GM13977 (cell line): ENCODE data around the gene RAB4A.

Experiments
- DNase-seq: peaks from one replicate; pipeline ENCODE4 v3.0.0; 2012; ENCODE audit warnings: low spot score
- in situ Hi-C: fragments of 300-500 bp; cut with MboI; formaldehyde crosslinking; loops from one replicate; pipeline ENCODE4 v1.12.0; 2022; ENCODE audit warnings: low sequenced_read_pairs, low pct_unique_long_range_greater_than_20kb, mixed read lengths, inconsistent platforms; ENCODE audit not compliant: unreplicated experiment
- TF ChIP-seq, protein P1 (sequence below): IDR thresholded peaks from 2 replicates; pipeline ENCODE4 v1.5.1; 2012; ENCODE audit warnings: mild to moderate bottlenecking, control low read depth; ENCODE audit not compliant: insufficient read depth; ENCODE audit errors: extremely low read depth, missing control alignments

The RAB4A gene

GRCh38 chr1:229281339-229281926 lies 10.5 kb downstream of the RAB4A start:
- in situ Hi-C loops = no loop called here
- TF ChIP-seq, protein P1, sequence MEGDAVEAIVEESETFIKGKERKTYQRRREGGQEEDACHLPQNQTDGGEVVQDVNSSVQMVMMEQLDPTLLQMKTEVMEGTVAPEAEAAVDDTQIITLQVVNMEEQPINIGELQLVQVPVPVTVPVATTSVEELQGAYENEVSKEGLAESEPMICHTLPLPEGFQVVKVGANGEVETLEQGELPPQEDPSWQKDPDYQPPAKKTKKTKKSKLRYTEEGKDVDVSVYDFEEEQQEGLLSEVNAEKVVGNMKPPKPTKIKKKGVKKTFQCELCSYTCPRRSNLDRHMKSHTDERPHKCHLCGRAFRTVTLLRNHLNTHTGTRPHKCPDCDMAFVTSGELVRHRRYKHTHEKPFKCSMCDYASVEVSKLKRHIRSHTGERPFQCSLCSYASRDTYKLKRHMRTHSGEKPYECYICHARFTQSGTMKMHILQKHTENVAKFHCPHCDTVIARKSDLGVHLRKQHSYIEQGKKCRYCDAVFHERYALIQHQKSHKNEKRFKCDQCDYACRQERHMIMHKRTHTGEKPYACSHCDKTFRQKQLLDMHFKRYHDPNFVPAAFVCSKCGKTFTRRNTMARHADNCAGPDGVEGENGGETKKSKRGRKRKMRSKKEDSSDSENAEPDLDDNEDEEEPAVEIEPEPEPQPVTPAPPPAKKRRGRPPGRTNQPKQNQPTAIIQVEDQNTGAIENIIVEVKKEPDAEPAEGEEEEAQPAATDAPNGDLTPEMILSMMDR = no peak
- no peak for DNase-seq

- TF ChIP-seq, protein P1 = no peak
- in situ Hi-C loops = no loop called here
Observed at GRCh38 chr1:229282295-229282823, 11.4 kb downstream of the RAB4A start.

DNA sequence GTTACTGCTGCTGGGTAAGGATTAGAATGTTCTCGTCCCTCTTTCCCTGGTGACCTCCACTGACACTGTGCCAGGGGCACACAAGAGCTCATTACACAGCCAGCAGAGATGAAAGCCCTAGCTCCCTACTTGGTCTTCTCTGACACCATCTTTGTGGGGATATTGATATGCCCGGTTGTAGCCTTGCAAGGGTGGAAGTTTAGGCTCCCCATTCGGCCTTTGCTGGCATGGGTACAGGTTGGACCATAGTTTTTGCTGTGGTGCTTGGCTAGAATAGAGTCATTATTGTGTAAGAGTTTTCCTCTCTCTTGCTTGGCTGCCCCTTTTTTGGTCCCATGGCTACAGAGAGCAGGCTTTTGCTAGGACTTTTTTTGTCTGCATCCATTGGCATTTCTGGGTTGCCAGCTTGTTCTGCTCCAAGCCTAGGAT lies 12.3 kb downstream of the RAB4A start:
- TF ChIP-seq, protein P1 = no peak
- in situ Hi-C loops = no loop called here
- DNase-seq = no peak

More at GRCh38 chr1:229282295-229282823, 11.4 kb downstream of the RAB4A start:
- DNase-seq = no peak

- TF ChIP-seq, protein P1 = no peak
- in situ Hi-C loops = no loop called here
- no peak for DNase-seq
Observed at GRCh38 chr1:229284887-229285286, 14.0 kb downstream of the RAB4A start.

DNA sequence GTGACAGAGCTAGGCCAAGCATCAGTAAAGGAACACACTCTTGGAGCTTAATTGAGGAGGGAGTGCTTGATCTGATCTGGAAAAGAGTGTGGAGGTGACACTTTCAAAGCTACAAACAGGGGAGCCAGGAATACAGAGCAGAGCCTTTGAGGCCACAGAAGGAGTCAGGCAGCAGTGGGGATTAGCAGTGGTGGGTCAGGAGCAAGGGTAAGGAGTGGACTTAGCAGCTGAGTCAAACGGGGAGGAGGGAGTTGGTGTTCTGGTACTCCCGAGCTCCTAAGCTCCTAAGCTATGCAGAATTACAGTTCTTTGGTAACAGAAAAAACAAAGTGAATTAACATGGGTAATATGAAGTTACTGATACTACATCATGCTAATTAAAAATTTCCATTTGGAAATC lies 14.5 kb downstream of the RAB4A start:
- TF ChIP-seq, protein P1 = no peak
- DNase-seq = no peak
- in situ Hi-C loops = no loop called here

- TF ChIP-seq, protein P1 = no peak
- in situ Hi-C loops = no loop called here
- DNase-seq = no peak
Observed at GRCh38 chr1:229286099-229286766, 15.3 kb downstream of the RAB4A start.
